Thyroid gland (tissue), 4 donors: ENCODE results near the gene CDH4. TPM values are rescaled to one million over a fixed set of nuclear protein-coding genes. Genes with fewer than 3 reads are reported as not detected.

ENCODE experiments used
- DNase-seq, 2 donors: peaks; one replicate each; pipeline ENCODE4 v3.0.0-alpha.2; 2019
- H3K27ac ChIP-seq, 3 donors: fragments of 200-600 bp; sonication (generic); 1 replicate in 2 of 3; 2 replicates in 1 of 3; pipeline ENCODE4 v1.5.1; 2016 to 2019; ENCODE audit warnings: mild to moderate bottlenecking in 1 of 3, moderate library complexity in 1 of 3
- H3K27me3 ChIP-seq: fragments of 200-600 bp; sonication (generic); one replicate; pipeline ENCODE4 v1.5.1; 2019
- H3K36me3 ChIP-seq, 2 donors: fragments of 200-600 bp; sonication (generic); one replicate each; pipeline ENCODE4 v1.5.1; 2016 to 2019
- H3K4me1 ChIP-seq, 2 donors: fragments of 200-600 bp; sonication (generic); one replicate each; pipeline ENCODE4 v1.5.1; 2017 to 2019
- H3K4me3 ChIP-seq, 3 donors: fragments of 200-600 bp; sonication (generic); replicated peaks in 1 of 3; 1 replicate in 2 of 3; 2 replicates in 1 of 3; pipeline ENCODE4 v1.5.1; 2016; ENCODE audit warnings: mild to moderate bottlenecking in 1 of 3
- H3K9me3 ChIP-seq: fragments of 200-600 bp; sonication (generic); one replicate; pipeline ENCODE4 v1.5.1; 2017
- CTCF ChIP-seq, 6 experiments: fragments of 200-600 bp in 3 of 6; fragments of 450-650 bp in 3 of 6; sonication (generic) in 3 of 6; IDR thresholded peaks; one replicate each; pipeline ENCODE4 v1.5.1; 2016 to 2019; ENCODE audit warnings: antibody characterized with exemption in 6 of 6, mild to moderate bottlenecking in 2 of 6, inconsistent platforms in 1 of 6, moderate library complexity in 1 of 6
- POLR2A ChIP-seq, 2 donors: fragments of 450-650 bp; IDR thresholded peaks; one replicate each; pipeline ENCODE4 v1.6.1; 2017; ENCODE audit warnings: antibody characterized with exemption in 2 of 2, mild to moderate bottlenecking in 2 of 2, moderate library complexity in 1 of 2
- WGBS, 2 donors: methylation state at CpG; one replicate each; pipeline ENCODE4 v1.1.5; 2017; 5-methylcytosine and 5-hydroxymethylcytosine counted together
- intact Hi-C: fragments of 100-400 bp; cut with DNase I; formaldehyde crosslinking; loops from one replicate; pipeline ENCODE4 v1.15.1; 2023
- total RNA-seq, 4 donors: library from RNA; depleted of rRNA; stranded (reverse); fragments of >200 nt; gene quantifications; one replicate each; pipeline ENCODE4 v1.2.3, GENCODE V29; 2016

CDH4 gene
- total RNA-seq, 4 donors from 2014 or later, result 0.22 to 0.29 (median 0.29) TPM; not detected in 1

- Histone ChIP-seq H3K4me1 (no peaks in the 10 kb centered on the region), H3K27ac (no peak overlapping the region), H3K4me3 (no peak overlapping the region), H3K36me3 (no peaks in the 10 kb centered on the region), H3K27me3 (no peaks in the 10 kb centered on the region), H3K9me3 (no peaks in the 10 kb centered on the region)
- intact Hi-C loops, result no loop called here
- TF ChIP-seq POLR2A (IDR thresholded peaks at IDR 0.05) (no peak), CTCF (IDR thresholded peaks at IDR 0.05) (no peak)
- no peak for DNase-seq
- WGBS, 2 donors, result 39 to 57% methylated on average over 13 to 14 of the region's 14 CpGs
These were observed 631.9 kb downstream of the CDH4 start for GRCh38 chr20:61883857-61884393.

- no peak overlapping the region for H3K27ac ChIP-seq
- H3K36me3 ChIP-seq, result no peaks in the 10 kb centered on the region
- intact Hi-C loops, result no loop called here
- no peak overlapping the region for H3K4me3 ChIP-seq
- no peaks in the 10 kb centered on the region for H3K4me1 ChIP-seq
- no peaks in the 10 kb centered on the region for H3K27me3 ChIP-seq
- TF ChIP-seq POLR2A (IDR thresholded peaks at IDR 0.05), result no peak
- TF ChIP-seq CTCF (IDR thresholded peaks at IDR 0.05), result no peak
- 64 to 65% methylated on average over 23 to 25 of the region's 25 CpGs for WGBS, 2 donors
- H3K9me3 ChIP-seq, result no peaks in the 10 kb centered on the region
- DNase-seq, result no peak
These were observed 632.7 kb downstream of the CDH4 start for GRCh38 chr20:61884571-61885389.

GRCh38 chr20:61885759-61886715, 634.0 kb downstream of the CDH4 start:
- no peaks in the 10 kb centered on the region for H3K9me3 ChIP-seq
- intact Hi-C loops, result no loop called here
- no peak overlapping the region for H3K4me3 ChIP-seq
- no peak overlapping the region for H3K27ac ChIP-seq
- 86 to 93% methylated on average over 14 to 16 of the region's 21 CpGs for WGBS, 2 donors
- DNase-seq, result no peak
- no peaks in the 10 kb centered on the region for H3K4me1 ChIP-seq
- H3K27me3 ChIP-seq, result no peaks in the 10 kb centered on the region
- TF ChIP-seq CTCF (IDR thresholded peaks at IDR 0.05), result no peak
- TF ChIP-seq POLR2A (IDR thresholded peaks at IDR 0.05), result no peak
- no peaks in the 10 kb centered on the region for H3K36me3 ChIP-seq

- Histone ChIP-seq H3K9me3 (no peaks in the 10 kb centered on the region), H3K4me1 (no peaks in the 10 kb centered on the region), H3K36me3 (no peaks in the 10 kb centered on the region), H3K27ac (no peak overlapping the region), H3K27me3 (no peaks in the 10 kb centered on the region), H3K4me3 (no peak overlapping the region)
- WGBS, 2 donors, result 42 to 54% methylated on average over 16 to 19 of the region's 21 CpGs
- intact Hi-C loops, result no loop called here
- peak; percentile 11 to 28 for DNase-seq
- no peak for TF ChIP-seq POLR2A (IDR thresholded peaks at IDR 0.05)
- TF ChIP-seq CTCF (IDR thresholded peaks at IDR 0.05), result peak in 4 of 6 experiments; percentile 11 to 60 (median 44)
These were observed 634.9 kb downstream of the CDH4 start for GRCh38 chr20:61886721-61887595.
